ENCODE results near the gene DPH2.
A peak's percentile ranks its signal among the peaks of the same experiment; 100 is the strongest.

Gene DPH2

DNA sequence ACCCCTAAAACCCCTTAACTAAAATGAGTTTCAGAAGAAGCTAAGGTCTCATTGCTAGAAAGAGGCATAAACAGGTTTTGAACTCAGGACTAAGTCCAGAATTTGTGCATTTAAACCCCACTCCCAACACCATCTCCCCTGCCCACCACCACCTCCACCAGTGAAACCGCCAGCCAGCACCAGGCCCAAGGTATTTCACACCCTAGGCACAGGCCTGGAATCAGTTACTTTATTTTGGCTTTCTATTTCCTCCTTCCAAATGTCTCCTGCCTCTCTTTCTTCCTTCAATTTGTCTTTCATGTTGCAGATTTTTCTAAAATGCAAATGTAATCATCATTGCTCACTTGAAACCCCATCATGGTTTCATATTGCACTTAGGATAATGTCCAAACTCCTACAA is 24.9 kb upstream of the DPH2 start:
- DNase-seq (ENCODE audit: low spot score) (no peak), FAIRE-seq (no peak)

GRCh38 chr1:43945674-43946235 is 24.1 kb upstream of the DPH2 start:
- no peak for DNase-seq (ENCODE audit: low spot score)
- no peak for FAIRE-seq

GRCh38 chr1:43946236-43947060 is 23.4 kb upstream of the DPH2 start, which contains the start of gene IPO13:
Gene IPO13 (plus strand): TSS chr1:43946950. CDS start chr1:43947601, 651 bp downstream.
- DNase-seq (ENCODE audit: low spot score) (peak; percentile 100), FAIRE-seq (peak; percentile 91)

- DNase-seq (ENCODE audit: low spot score) (no peak), FAIRE-seq (no peak)
These were observed 22.5 kb upstream of the DPH2 start for GRCh38 chr1:43947061-43947873.

DNA sequence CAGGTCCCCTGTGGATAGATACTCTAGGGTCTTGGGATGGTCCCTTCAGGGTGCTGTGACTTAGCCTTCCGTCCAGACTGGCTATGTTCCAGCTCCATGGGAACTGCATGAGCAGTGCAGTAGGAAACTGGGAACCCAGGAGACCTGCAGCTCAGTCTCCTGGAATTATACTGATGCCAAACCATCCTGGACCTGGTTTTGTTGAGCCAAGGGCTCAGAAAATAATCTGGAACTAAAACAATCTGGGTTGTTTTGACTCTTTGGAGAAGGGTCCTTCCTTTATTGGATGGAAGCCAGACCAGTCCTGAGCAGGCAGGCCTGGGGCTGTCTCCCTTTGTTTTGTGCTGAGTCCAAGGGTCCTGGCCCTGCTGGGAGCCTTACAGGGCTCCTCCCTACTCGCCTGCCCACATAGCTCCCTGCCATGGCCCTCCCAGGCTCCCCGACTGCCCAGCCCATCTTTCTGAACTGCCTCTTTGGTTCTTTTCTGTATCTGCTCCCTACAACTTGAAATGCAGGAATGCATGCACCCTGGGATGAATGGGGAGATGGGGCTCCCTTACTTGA is 21.9 kb upstream of the DPH2 start:
- FAIRE-seq (no peak), DNase-seq (ENCODE audit: low spot score) (no peak)

- DNase-seq (ENCODE audit: low spot score) (no peak), FAIRE-seq (peak; percentile 13)
These were observed 20.1 kb upstream of the DPH2 start for GRCh38 chr1:43949678-43950077.

DNA sequence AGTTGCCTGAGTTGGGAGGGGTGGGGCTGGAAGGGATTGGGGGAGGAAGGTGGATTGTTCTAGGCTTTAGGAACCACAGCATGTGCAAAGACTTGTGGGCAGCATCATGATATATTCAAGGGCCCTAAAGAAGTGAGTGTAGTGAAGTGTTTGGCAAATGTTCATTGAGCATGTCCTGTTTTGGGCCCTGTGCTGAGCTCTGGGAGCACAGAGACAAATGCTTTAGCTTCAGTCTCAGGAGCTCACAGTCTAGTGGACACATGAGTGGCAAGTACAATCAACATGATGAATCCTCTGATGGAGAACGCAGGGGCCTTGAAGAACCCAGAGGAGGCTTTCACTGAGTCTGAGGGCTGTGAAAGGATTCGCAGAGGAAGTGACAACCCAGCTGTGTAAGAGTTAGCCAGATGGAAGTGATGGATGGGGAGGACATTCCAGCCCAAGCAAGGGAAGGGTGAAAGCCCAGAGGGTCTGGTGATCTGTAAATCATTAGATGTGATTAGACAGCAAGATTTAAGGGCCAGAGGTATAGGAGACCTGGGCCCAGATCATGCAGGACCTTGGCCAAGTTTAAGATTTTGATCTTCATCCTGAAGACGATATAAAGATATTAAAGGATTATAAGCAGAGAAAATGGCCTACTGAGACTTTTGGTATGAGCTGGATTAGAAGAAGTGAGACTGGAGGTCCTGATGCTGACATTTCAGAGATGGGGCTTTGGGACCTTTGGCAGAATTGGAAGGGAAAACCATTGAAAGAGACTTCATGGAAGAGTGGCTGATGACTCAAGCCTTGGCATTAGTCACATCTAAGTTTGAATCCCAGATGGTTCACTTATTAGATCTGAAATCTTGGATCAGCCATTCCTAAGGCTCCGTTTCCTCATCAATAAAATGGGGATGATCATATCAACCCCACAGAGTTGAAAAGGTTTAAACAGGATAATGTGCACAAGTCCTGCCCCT is 18.5 kb upstream of the DPH2 start:
- DNase-seq (ENCODE audit: low spot score), result no peak
- no peak for FAIRE-seq

DNA sequence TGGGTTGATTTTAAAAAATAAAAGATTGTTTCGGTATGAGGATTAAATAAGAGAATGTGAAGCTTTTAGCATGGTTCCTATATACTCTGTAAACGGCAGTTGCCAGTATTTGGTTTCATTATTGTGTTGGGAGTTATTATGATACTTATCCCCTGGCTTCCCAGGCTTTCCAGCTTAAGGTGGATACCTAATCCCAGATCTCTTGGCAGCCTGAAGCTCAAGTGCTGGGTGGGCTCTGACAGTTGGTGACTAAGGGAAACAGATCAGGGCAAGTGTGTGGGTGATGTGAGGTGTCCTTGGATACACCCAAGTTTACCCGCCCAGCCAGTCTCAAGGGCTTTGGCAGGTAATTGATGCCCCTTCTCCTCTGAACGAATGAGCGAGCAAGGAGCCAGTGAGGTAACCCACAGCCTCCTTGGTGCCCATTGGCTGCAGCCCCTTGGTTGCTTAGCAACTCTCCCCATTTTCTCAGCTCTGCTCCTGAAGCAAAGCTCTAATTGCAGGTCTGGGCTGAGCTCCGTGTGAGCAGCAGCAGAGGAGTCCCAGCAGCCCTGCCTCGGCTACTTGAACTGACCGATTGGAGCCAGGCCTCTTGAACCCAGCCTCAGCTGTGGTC is 17.0 kb upstream of the DPH2 start:
- DNase-seq (ENCODE audit: low spot score) (no peak), FAIRE-seq (no peak)

- DNase-seq (ENCODE audit: low spot score) (no peak), FAIRE-seq (no peak)
These were observed 16.4 kb upstream of the DPH2 start for GRCh38 chr1:43953361-43953760.

GRCh38 chr1:43954036-43954435 is 15.8 kb upstream of the DPH2 start:
- FAIRE-seq (no peak), DNase-seq (ENCODE audit: low spot score) (no peak)

GRCh38 chr1:43956234-43956633 is 13.6 kb upstream of the DPH2 start:
- no peak for DNase-seq (ENCODE audit: low spot score)
- FAIRE-seq, result peak; percentile 17

DNA sequence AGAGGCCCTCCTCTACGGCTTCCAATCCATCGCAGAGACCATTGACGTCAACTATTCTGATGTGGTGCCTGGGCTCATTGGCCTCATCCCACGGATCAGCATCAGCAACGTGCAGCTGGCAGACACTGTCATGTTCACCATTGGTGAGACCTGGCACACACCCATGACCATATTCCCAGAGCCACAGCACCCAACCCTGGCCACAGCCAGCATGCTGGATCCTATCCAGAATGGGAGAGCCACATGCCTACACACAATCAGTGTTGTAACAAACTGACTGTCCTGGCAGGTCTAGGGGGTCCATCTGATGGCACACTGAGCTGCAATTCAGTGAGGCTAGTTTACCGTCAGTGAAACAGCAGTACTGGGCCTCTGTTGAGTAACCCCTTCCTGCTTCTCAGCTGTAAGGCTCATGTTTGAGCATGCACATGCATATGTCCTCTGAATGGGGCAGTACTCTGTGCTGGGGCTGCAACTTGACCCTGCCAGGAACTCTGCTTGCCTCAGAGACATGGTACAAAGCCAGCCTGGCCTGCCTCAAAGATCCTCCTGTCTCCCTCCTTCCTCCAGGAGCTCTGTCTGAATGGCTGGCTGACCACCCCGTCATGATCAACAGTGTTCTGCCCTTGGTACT is 12.3 kb upstream of the DPH2 start:
- FAIRE-seq, result peak; percentile 5

DNA sequence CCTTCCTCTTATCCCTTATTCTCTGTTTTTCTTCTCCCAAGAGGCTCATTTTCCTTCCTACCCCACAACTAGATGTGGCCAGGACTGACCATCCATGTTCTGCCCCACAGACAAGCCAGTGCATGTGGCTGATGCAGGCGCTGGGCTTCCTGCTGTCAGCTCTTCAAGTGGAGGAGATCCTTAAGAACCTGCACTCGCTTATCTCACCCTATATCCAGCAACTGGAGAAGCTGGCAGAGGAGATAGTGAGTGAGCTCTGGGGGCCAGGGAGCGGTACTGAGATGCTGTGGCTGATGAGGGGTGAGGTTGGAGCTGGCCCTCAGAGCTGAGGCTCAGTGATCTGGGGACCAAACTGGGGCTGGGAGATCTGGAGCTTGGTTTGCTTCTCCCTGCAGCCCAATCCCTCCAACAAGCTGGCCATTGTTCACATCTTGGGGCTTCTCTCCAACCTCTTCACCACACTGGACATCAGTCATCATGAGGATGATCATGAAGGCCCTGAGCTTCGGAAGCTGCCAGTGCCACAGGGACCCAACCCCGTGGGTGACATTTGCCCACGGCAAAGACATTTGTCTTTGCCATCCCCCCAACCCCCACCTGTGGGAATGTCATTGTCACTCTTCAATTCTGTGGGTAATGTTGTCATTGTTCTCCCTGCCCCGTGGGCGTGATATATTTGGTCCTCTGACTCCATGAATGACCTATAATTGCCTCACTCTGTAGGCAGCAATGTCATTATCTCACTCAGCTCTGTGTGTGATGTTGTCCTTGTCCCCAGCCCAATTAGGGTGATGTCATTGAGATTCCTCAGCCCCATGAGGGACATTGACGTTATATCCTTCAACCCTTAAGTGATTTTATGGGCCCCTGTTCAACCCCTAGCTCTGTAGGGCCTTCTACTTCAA is 11.2 kb upstream of the DPH2 start:
- no peak for DNase-seq (ENCODE audit: low spot score)

More for the DNA sequence above, 12.3 kb upstream of the DPH2 start:
- no peak for DNase-seq (ENCODE audit: low spot score)

GRCh38 chr1:43960798-43961197 is 9.0 kb upstream of the DPH2 start:
- DNase-seq (ENCODE audit: low spot score) (no peak), FAIRE-seq (no peak)

More for the DNA sequence above, 11.2 kb upstream of the DPH2 start:
- peak; percentile 76 for FAIRE-seq

- DNase-seq (ENCODE audit: low spot score), result no peak
- no peak for FAIRE-seq
These were observed 8.1 kb upstream of the DPH2 start for GRCh38 chr1:43961692-43962091.

DNA sequence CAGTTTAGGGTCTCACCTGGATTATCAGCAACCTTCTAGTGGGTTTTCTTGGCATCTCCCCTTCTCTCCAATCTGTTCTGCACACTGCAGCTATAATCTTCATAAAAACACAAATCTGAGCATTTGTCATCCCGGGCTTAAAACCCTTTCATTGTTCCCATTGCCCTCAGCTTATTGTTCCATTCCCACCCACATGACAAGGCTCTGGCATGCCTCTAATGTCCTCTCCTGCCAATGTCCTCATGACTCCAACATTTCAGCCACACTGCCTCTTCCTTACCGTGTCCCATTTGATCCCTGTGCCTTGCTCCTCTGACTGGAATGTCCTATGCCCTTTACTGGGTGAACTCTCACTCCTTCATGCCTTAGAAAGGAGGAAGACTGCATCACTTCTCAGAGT is 7.5 kb upstream of the DPH2 start:
- FAIRE-seq (peak; percentile 63), DNase-seq (ENCODE audit: low spot score) (no peak)

GRCh38 chr1:43963006-43963405 is 6.8 kb upstream of the DPH2 start:
- FAIRE-seq, result no peak
- no peak for DNase-seq (ENCODE audit: low spot score)

- FAIRE-seq (no peak), DNase-seq (ENCODE audit: low spot score) (no peak)
These were observed 5.9 kb upstream of the DPH2 start for GRCh38 chr1:43963890-43964289.

GRCh38 chr1:43965316-43965715 is 4.5 kb upstream of the DPH2 start:
- DNase-seq (ENCODE audit: low spot score), result no peak
- FAIRE-seq, result no peak
